ENCODE results near the gene GDI1.

Gene GDI1

GRCh38 chrX:154417157-154417556 is 19.8 kb upstream of the GDI1 start:
- H3K4me1 ChIP-seq (ENCODE audit: control insufficient read depth, insufficient read depth, low read length): no peaks in the 10 kb centered on the region
- peaks cover 5 to 12% of the 10 kb centered on the region in 2 experiments; a peak in 2 of 3 replicates for H3K36me3 ChIP-seq (ENCODE audit: control insufficient read depth in 2 of 2, insufficient read depth in 1 of 2, low read length in 2 of 2)
- CTCF ChIA-PET: interaction anchor here (0.6 kb wide), 1 partner anchor 107 kb away, joined by 3 read pairs; no protein-coding TSS in a partner anchor
- POLR2A ChIA-PET: interaction anchor here (0.6 to 0.7 kb wide), 3 partner anchors 15 to 52 kb away, joined by 3 to 4 read pairs (median 3); no protein-coding TSS in a partner anchor
- no peak overlapping the region for H3K27ac ChIP-seq (ENCODE audit: extremely low read depth, low read depth, low read length)
- H3K9me3 ChIP-seq (ENCODE audit: control insufficient read depth, insufficient read depth, low read depth, low read length): no peaks in the 10 kb centered on the region
- TF ChIP-seq ZBTB11 (tag by site-specific recombination; conservative IDR thresholded peaks at IDR 0.05; ENCODE audit: low read depth): no peak
- no peak for TF ChIP-seq GLIS2 (tag by site-specific recombination; IDR thresholded peaks at IDR 0.05)
- peak; percentile 93 for TF ChIP-seq PRDM4 (tag by site-specific recombination; IDR thresholded peaks at IDR 0.05)
- no peak for TF ChIP-seq ZNF518A (tag by site-specific recombination; conservative IDR thresholded peaks at IDR 0.05; ENCODE audit: low read depth)
- TF ChIP-seq ZNF23 (tag by site-specific recombination; IDR thresholded peaks at IDR 0.05; ENCODE audit: borderline replicate concordance): no peak
- no peak overlapping the region for H3K4me3 ChIP-seq (ENCODE audit: low read depth, low read length)

GRCh38 chrX:154419189-154419588 is 17.8 kb upstream of the GDI1 start:
- Histone ChIP-seq H3K9me3 (ENCODE audit: control insufficient read depth, insufficient read depth, low read depth, low read length) (no peaks in the 10 kb centered on the region), H3K36me3 (ENCODE audit: control insufficient read depth in 2 of 2, insufficient read depth in 1 of 2, low read length in 2 of 2) (peaks cover 4 to 5% of the 10 kb centered on the region in 2 experiments; a peak in 2 of 3 replicates), H3K27ac (ENCODE audit: extremely low read depth, low read depth, low read length) (no peak overlapping the region), H3K4me1 (ENCODE audit: control insufficient read depth, insufficient read depth, low read length) (no peaks in the 10 kb centered on the region), H3K4me3 (ENCODE audit: low read depth, low read length) (no peak overlapping the region)
- CTCF ChIA-PET: interaction anchor here (1.3 kb wide), 1 partner anchor 21 kb away, joined by 4 read pairs; the partner anchor contains the start of gene RPL10
- TF ChIP-seq ZNF837 (tag by site-specific recombination; IDR thresholded peaks at IDR 0.05) (no peak), ZNF843 (tag by site-specific recombination; IDR thresholded peaks at IDR 0.05) (no peak), FEZF1 (tag by site-specific recombination; IDR thresholded peaks at IDR 0.05) (no peak), ZNF133 (tag by site-specific recombination; IDR thresholded peaks at IDR 0.05) (no peak), ZNF544 (tag by site-specific recombination; IDR thresholded peaks at IDR 0.05) (no peak), ZNF266 (tag by site-specific recombination; IDR thresholded peaks at IDR 0.05; ENCODE audit: low read depth) (no peak), ZXDB (tag by site-specific recombination; IDR thresholded peaks at IDR 0.05) (no peak), ZNF274 (IDR thresholded peaks at IDR 0.05; ENCODE audit: low read length) (no peak), ZNF274 (tag by site-specific recombination; IDR thresholded peaks at IDR 0.05; ENCODE audit: borderline replicate concordance) (no peak), ZNF830 (tag by site-specific recombination; IDR thresholded peaks at IDR 0.05; ENCODE audit: low read depth) (no peak), TRIM28 (IDR thresholded peaks at IDR 0.05; ENCODE audit: borderline replicate concordance, low read length) (no peak), HOXD13 (CRISPR knock-in tag; IDR thresholded peaks at IDR 0.05; ENCODE audit: borderline replicate concordance) (no peak), ZNF37A (tag by site-specific recombination; IDR thresholded peaks at IDR 0.05) (no peak), ZFP3 (tag by site-specific recombination; IDR thresholded peaks at IDR 0.05; ENCODE audit: low read depth) (no peak), ZNF785 (tag by site-specific recombination; IDR thresholded peaks at IDR 0.05) (no peak), ZBTB21 (tag by site-specific recombination; IDR thresholded peaks at IDR 0.05) (no peak), ZNF776 (tag by site-specific recombination; IDR thresholded peaks at IDR 0.05; ENCODE audit: borderline replicate concordance) (no peak)
- POLR2A ChIA-PET: no interaction called here

Data from HEK293 (cell line).